Gastrocnemius medialis (tissue), 4 donors: ENCODE data around the gene BBX. TPM values are rescaled to one million over a fixed set of nuclear protein-coding genes. Genes with fewer than 3 reads are reported as not detected.

Experiments used
- ATAC-seq, 2 donors: fragments of 150-250 bp; one replicate each; pipeline ENCODE4 v1.9.1; 2016
- DNase-seq, 2 donors: peaks; one replicate each; pipeline ENCODE4 v3.0.0-alpha.2; 2019
- H3K27ac ChIP-seq, 4 donors: fragments of 200-600 bp; sonication (generic); 1 replicate in 1 of 4; 2 replicates in 3 of 4; pipeline ENCODE4 v1.5.1; 2016 to 2018; ENCODE audit warnings: mild to moderate bottlenecking in 2 of 4, moderate library complexity in 1 of 4
- H3K27me3 ChIP-seq, 3 donors: fragments of 200-600 bp; sonication (generic) in 2 of 3; 1 replicate in 1 of 3; 2 replicates in 2 of 3; pipeline versions ENCODE4 v1.5.1 to v1.6.0; 2016 to 2019; ENCODE audit warnings: mild to moderate bottlenecking in 1 of 3, moderate library complexity in 1 of 3
- H3K36me3 ChIP-seq, 2 donors: fragments of 200-600 bp; sonication (generic) in 1 of 2; one replicate each; pipeline ENCODE4 v1.5.1; 2017 to 2018
- H3K4me1 ChIP-seq, 2 donors: fragments of 200-600 bp; sonication (generic) in 1 of 2; one replicate each; pipeline ENCODE4 v1.5.1; 2016 to 2017; ENCODE audit warnings: mild to moderate bottlenecking in 2 of 2
- H3K4me3 ChIP-seq, 4 donors: fragments of 200-600 bp; sonication (generic) in 3 of 4; 1 replicate in 1 of 4; 2 replicates in 3 of 4; pipeline ENCODE4 v1.5.1; 2016 to 2019; ENCODE audit warnings: mild to moderate bottlenecking in 2 of 4
- H3K9me3 ChIP-seq, 3 donors: fragments of 200-600 bp; sonication (generic) in 2 of 3; 1 replicate in 1 of 3; 2 replicates in 2 of 3; pipeline ENCODE4 v1.5.1; 2016 to 2019
- POLR2A ChIP-seq, 2 donors: fragments of 450-650 bp; IDR thresholded peaks; one replicate each; pipeline ENCODE4 v1.6.1; 2017; ENCODE audit warnings: antibody characterized with exemption in 2 of 2, mild to moderate bottlenecking in 2 of 2, moderate library complexity in 2 of 2
- in situ Hi-C, 4 donors: fragments of 200-750 bp; cut with MboI; loops; one replicate each; pipeline versions ENCODE4 v1.15.0 to v1.8.0; 2017; ENCODE audit warnings: low sequenced_read_pairs in 4 of 4
- intact Hi-C: fragments of 100-400 bp; cut with DNase I; formaldehyde crosslinking; loops from one replicate; pipeline ENCODE4 v1.15.1; 2023; ENCODE audit warnings: low total_unique reads
- total RNA-seq, 4 donors: library from RNA; depleted of rRNA; stranded (reverse); fragments of >200 nt; gene quantifications; one replicate each; pipeline versions ENCODE4 v1.1.0 to v1.2.3, GENCODE V29; 2016
- TF ChIP-seq, protein P1 (sequence below), 5 experiments: fragments of 450-650 bp in 3 of 5; fragments of 200-600 bp in 2 of 5; sonication (generic) in 2 of 5; IDR thresholded peaks in 4 of 5; conservative IDR thresholded peaks in 1 of 5; 1 replicate in 4 of 5; 2 replicates in 1 of 5; pipeline ENCODE4 v1.5.1; 2016 to 2019; ENCODE audit warnings: antibody characterized with exemption in 5 of 5, mild to moderate bottlenecking in 3 of 5, moderate library complexity in 3 of 5

Gene BBX
- total RNA-seq, 4 donors from 2014 or later: 15.2 to 48.3 (median 20.1) TPM

GRCh38 chr3:107794664-107795443, 272.1 kb downstream of the BBX start:
- Histone ChIP-seq H3K4me3 (no peak overlapping the region), H3K4me1 (no peaks in the 10 kb centered on the region), H3K36me3 (peaks cover 0 to 12% of the 10 kb centered on the region in 2 donors), H3K27ac (peak overlapping the region; percentile 0 to 46 (median 34)), H3K9me3 (no peaks in the 10 kb centered on the region), H3K27me3 (no peaks in the 10 kb centered on the region)
- DNase-seq: peak; percentile 16 to 46
- TF ChIP-seq, protein P1, sequence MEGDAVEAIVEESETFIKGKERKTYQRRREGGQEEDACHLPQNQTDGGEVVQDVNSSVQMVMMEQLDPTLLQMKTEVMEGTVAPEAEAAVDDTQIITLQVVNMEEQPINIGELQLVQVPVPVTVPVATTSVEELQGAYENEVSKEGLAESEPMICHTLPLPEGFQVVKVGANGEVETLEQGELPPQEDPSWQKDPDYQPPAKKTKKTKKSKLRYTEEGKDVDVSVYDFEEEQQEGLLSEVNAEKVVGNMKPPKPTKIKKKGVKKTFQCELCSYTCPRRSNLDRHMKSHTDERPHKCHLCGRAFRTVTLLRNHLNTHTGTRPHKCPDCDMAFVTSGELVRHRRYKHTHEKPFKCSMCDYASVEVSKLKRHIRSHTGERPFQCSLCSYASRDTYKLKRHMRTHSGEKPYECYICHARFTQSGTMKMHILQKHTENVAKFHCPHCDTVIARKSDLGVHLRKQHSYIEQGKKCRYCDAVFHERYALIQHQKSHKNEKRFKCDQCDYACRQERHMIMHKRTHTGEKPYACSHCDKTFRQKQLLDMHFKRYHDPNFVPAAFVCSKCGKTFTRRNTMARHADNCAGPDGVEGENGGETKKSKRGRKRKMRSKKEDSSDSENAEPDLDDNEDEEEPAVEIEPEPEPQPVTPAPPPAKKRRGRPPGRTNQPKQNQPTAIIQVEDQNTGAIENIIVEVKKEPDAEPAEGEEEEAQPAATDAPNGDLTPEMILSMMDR (IDR thresholded peaks at IDR 0.05 in 4 of 5, conservative IDR thresholded peaks at IDR 0.05 in 1 of 5): peak in 4 of 5 experiments; percentile 12 to 19 (median 14)
- no peak for TF ChIP-seq POLR2A (IDR thresholded peaks at IDR 0.05)
- in situ Hi-C loops (no loop called here), intact Hi-C loops (no loop called here)
- peak; percentile 84 to 88 for ATAC-seq

- peak in 1 of 2 donors; percentile 18 for ATAC-seq
- in situ Hi-C loops: no loop called here
- no peak for DNase-seq
- Histone ChIP-seq H3K4me3 (no peak overlapping the region), H3K9me3 (no peaks in the 10 kb centered on the region), H3K27me3 (no peaks in the 10 kb centered on the region), H3K4me1 (no peaks in the 10 kb centered on the region), H3K27ac (peak overlapping the region in 2 of 4 donors; percentile 10 to 15), H3K36me3 (peaks cover 0 to 19% of the 10 kb centered on the region in 2 donors)
- TF ChIP-seq, protein P1 (IDR thresholded peaks at IDR 0.05 in 4 of 5, conservative IDR thresholded peaks at IDR 0.05 in 1 of 5): no peak
- TF ChIP-seq POLR2A (IDR thresholded peaks at IDR 0.05): no peak
- intact Hi-C loops: no loop called here
Measured at GRCh38 chr3:107795514-107796094, 272.8 kb downstream of the BBX start.

DNA sequence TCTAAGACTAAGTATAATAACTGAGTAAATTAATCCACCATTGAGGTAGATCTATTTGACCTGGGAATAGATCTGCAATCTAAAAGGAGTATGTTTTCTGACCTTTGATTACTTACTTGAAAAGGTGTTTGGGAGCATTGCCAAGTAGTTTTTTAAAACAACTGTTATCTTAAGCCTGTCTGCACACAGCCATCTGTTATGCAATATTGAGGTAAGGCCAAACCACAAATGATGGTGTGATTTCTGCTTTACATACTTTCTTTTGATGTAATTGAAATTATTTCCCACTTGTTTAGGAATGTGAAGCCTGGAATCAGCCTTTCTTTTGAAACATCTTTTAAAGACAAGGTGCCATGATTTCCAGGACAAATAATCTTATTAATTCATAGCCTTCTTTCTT, 274.0 kb downstream of the BBX start:
- Histone ChIP-seq H3K27ac (no peak overlapping the region), H3K36me3 (peaks cover 3 to 26% of the 10 kb centered on the region in 2 donors), H3K27me3 (no peaks in the 10 kb centered on the region), H3K9me3 (no peaks in the 10 kb centered on the region), H3K4me3 (no peak overlapping the region), H3K4me1 (no peaks in the 10 kb centered on the region)
- ATAC-seq (no peak), DNase-seq (no peak)
- intact Hi-C loops (no loop called here), in situ Hi-C loops (no loop called here)
- TF ChIP-seq, protein P1 (IDR thresholded peaks at IDR 0.05 in 4 of 5, conservative IDR thresholded peaks at IDR 0.05 in 1 of 5): no peak
- TF ChIP-seq POLR2A (IDR thresholded peaks at IDR 0.05): no peak

- Histone ChIP-seq H3K4me1 (no peaks in the 10 kb centered on the region), H3K36me3 (peaks cover 3 to 34% of the 10 kb centered on the region in 2 donors), H3K27me3 (no peaks in the 10 kb centered on the region), H3K27ac (no peak overlapping the region), H3K9me3 (no peaks in the 10 kb centered on the region), H3K4me3 (no peak overlapping the region)
- no peak for DNase-seq
- in situ Hi-C loops (no loop called here), intact Hi-C loops (no loop called here)
- TF ChIP-seq POLR2A (IDR thresholded peaks at IDR 0.05): no peak
- ATAC-seq: no peak
Measured at GRCh38 chr3:107797586-107797985, 274.8 kb downstream of the BBX start.

GRCh38 chr3:107798381-107798780, 275.6 kb downstream of the BBX start:
- intact Hi-C loops: no loop called here
- Histone ChIP-seq H3K9me3 (no peaks in the 10 kb centered on the region), H3K27me3 (no peaks in the 10 kb centered on the region), H3K4me1 (no peaks in the 10 kb centered on the region), H3K36me3 (peaks cover 3 to 42% of the 10 kb centered on the region in 2 donors), H3K27ac (no peak overlapping the region), H3K4me3 (no peak overlapping the region)
- in situ Hi-C loops: no loop called here
- DNase-seq (no peak), ATAC-seq (no peak)
- no peak for TF ChIP-seq POLR2A (IDR thresholded peaks at IDR 0.05)
- TF ChIP-seq, protein P1 (IDR thresholded peaks at IDR 0.05 in 4 of 5, conservative IDR thresholded peaks at IDR 0.05 in 1 of 5): no peak
